MM.1S (cell line): ENCODE measurements around the gene NDUFA11.
"Not testable (repeated sequence)": the region's sequence is repeated elsewhere in the genome, so short reads cannot be mapped to it uniquely, and the experiment has no call there.

Experiments used
- DNase-seq: peaks from one replicate; pipeline ENCODE4 v3.0.0-alpha.2; 2015
- H2AFZ ChIP-seq: fragments of 300-600 bp; sonication (generic); 2 replicates; pipeline ENCODE4 v1.6.0; 2016; ENCODE audit warnings: antibody characterized with exemption, low read length
- H3F3A ChIP-seq: fragments of 300-600 bp; sonication (generic); 2 replicates; pipeline ENCODE4 v1.6.1; 2016; ENCODE audit warnings: mild to moderate bottlenecking, antibody characterized with exemption, low read length, moderate library complexity, mixed read lengths; ENCODE audit not compliant: insufficient read depth
- H3K27ac ChIP-seq: fragments of 300-600 bp; sonication (generic); 2 replicates; pipeline ENCODE4 v1.5.1; 2016; ENCODE audit warnings: mild to moderate bottlenecking, low read length
- H3K27me3 ChIP-seq: fragments of 300-600 bp; sonication (generic); replicated peaks from 2 replicates; pipeline ENCODE4 v1.6.0; 2016; ENCODE audit warnings: low read length; ENCODE audit not compliant: insufficient read depth
- H3K36me3 ChIP-seq: fragments of 300-600 bp; sonication (generic); replicated peaks from 2 replicates; pipeline ENCODE4 v1.6.1; 2016; ENCODE audit warnings: mild to moderate bottlenecking, low read length, mixed read lengths; ENCODE audit not compliant: insufficient read depth
- H3K4me1 ChIP-seq: fragments of 300-600 bp; sonication (generic); 2 replicates; pipeline ENCODE4 v1.6.1; 2016; ENCODE audit warnings: low read length, mixed read lengths
- H3K4me2 ChIP-seq: fragments of 300-600 bp; sonication (generic); 2 replicates; pipeline ENCODE4 v1.6.0; 2016; ENCODE audit warnings: low read depth, low read length
- H3K4me3 ChIP-seq: fragments of 300-600 bp; sonication (generic); 2 replicates; pipeline ENCODE4 v1.5.1; 2016; ENCODE audit warnings: low read length, mixed read lengths
- H3K79me2 ChIP-seq: fragments of 300-600 bp; sonication (generic); 2 replicates; pipeline ENCODE4 v1.6.1; 2016; ENCODE audit warnings: mixed run types, low read length, mixed read lengths
- H3K9ac ChIP-seq: fragments of 300-600 bp; sonication (generic); 2 replicates; pipeline ENCODE4 v1.6.1; 2016; ENCODE audit warnings: low read length, mixed read lengths
- H3K9me2 ChIP-seq: fragments of 300-600 bp; sonication (generic); replicated peaks from 2 replicates; pipeline ENCODE4 v1.6.1; 2016; ENCODE audit warnings: mild to moderate bottlenecking, low read length, mixed read lengths; ENCODE audit not compliant: insufficient read depth
- H3K9me3 ChIP-seq: fragments of 300-600 bp; sonication (generic); replicated peaks from 2 replicates; pipeline ENCODE4 v1.6.1; 2016; ENCODE audit warnings: mild to moderate bottlenecking, low read length, mixed read lengths; ENCODE audit not compliant: insufficient read depth
- H4K20me1 ChIP-seq: fragments of 300-600 bp; sonication (generic); 2 replicates; pipeline ENCODE4 v1.6.1; 2016; ENCODE audit warnings: mild to moderate bottlenecking, low read length, moderate library complexity, mixed read lengths; ENCODE audit not compliant: insufficient read depth
- CTCF ChIP-seq: fragments of 300-600 bp; sonication (generic); IDR thresholded peaks from 2 replicates; pipeline ENCODE4 v1.5.1; 2016; ENCODE audit warnings: antibody characterized with exemption, low read length, mixed read lengths
- EZH2 ChIP-seq: fragments of 300-600 bp; sonication (generic); optimal IDR thresholded peaks from 2 replicates; pipeline ENCODE3; 2017; ENCODE audit warnings: low read depth, mild to moderate bottlenecking, antibody characterized with exemption, low read length, mixed read lengths
- EZH2phosphoT487 ChIP-seq: fragments of 300-600 bp; sonication (generic); IDR thresholded peaks from 2 replicates; pipeline ENCODE4 v1.6.1; 2018; ENCODE audit warnings: antibody characterized with exemption, low read length

The NDUFA11 gene

GRCh38 chr19:5880196-5880595, 23.4 kb downstream of the NDUFA11 start:
- no peak overlapping the region for H3K9ac ChIP-seq

DNA sequence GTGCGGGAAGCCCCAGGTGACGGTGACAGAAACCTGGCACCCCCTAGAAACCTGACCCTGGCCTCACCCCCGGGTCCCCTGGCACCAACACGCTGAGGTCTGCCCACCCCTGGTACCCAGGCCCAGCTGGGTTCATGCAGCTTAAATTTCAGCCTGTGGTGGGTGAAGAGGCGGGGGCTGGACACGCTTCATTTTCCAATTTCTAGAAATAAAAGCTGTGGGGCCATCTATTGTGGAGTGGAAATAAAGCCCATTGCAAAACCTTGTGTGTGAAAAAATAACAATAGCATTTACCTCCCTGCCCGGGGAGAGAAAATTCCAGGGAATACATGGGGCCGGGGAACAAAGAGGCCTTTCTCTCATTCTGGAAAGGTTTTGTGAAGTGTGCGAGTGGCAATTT, 25.7 kb downstream of the NDUFA11 start:
- Histone ChIP-seq H3K9me2 (no peaks in the 10 kb centered on the region), H3K9ac (no peak overlapping the region), H3K27ac (no peak overlapping the region)

More at GRCh38 chr19:5880196-5880595, 23.4 kb downstream of the NDUFA11 start:
- Histone ChIP-seq H2AFZ (no peak overlapping the region), H3K4me1 (no peaks in the 10 kb centered on the region), H3K4me3 (no peak overlapping the region), H4K20me1 (no peaks in the 10 kb centered on the region), H3K27ac (no peak overlapping the region), H3K9me2 (no peaks in the 10 kb centered on the region), H3K36me3 (no peaks in the 10 kb centered on the region), H3K9me3 (no peaks in the 10 kb centered on the region), H3K79me2 (no peaks in the 10 kb centered on the region), H3K27me3 (peaks cover 83% of the 10 kb centered on the region), H3K4me2 (no peak overlapping the region), H3F3A (no peaks in the 10 kb centered on the region)
- TF ChIP-seq EZH2phosphoT487 (no peak), EZH2 (no peak), CTCF (no peak)
- no peak for DNase-seq

GRCh38 chr19:5877427-5877826, 26.2 kb downstream of the NDUFA11 start:
- DNase-seq: no peak
- Histone ChIP-seq H3K9me3 (no peaks in the 10 kb centered on the region), H2AFZ (no peak overlapping the region), H3F3A (no peaks in the 10 kb centered on the region), H4K20me1 (no peaks in the 10 kb centered on the region), H3K9me2 (no peaks in the 10 kb centered on the region), H3K36me3 (no peaks in the 10 kb centered on the region), H3K4me2 (no peak overlapping the region), H3K27me3 (peaks cover 77% of the 10 kb centered on the region), H3K27ac (no peak overlapping the region), H3K4me1 (no peaks in the 10 kb centered on the region), H3K9ac (no peak overlapping the region), H3K79me2 (no peaks in the 10 kb centered on the region), H3K4me3 (no peak overlapping the region)
- no peak for TF ChIP-seq CTCF
- TF ChIP-seq EZH2: no peak
- no peak for TF ChIP-seq EZH2phosphoT487

More for the DNA sequence above, 25.7 kb downstream of the NDUFA11 start:
- no peak overlapping the region for H3K4me2 ChIP-seq
- H2AFZ ChIP-seq: no peak overlapping the region
- no peaks in the 10 kb centered on the region for H3K9me3 ChIP-seq
- H4K20me1 ChIP-seq: no peaks in the 10 kb centered on the region
- no peaks in the 10 kb centered on the region for H3K4me1 ChIP-seq
- H3K4me3 ChIP-seq: no peak overlapping the region
- no peaks in the 10 kb centered on the region for H3K79me2 ChIP-seq
- no peak for TF ChIP-seq CTCF
- no peak for DNase-seq
- no peaks in the 10 kb centered on the region for H3F3A ChIP-seq
- peaks cover 77% of the 10 kb centered on the region for H3K27me3 ChIP-seq
- H3K36me3 ChIP-seq: no peaks in the 10 kb centered on the region

- not testable (repeated sequence) for H3K79me2 ChIP-seq, H3F3A ChIP-seq, H3K9me3 ChIP-seq, H3K27ac ChIP-seq, H3K4me2 ChIP-seq, H3K9ac ChIP-seq, H3K4me1 ChIP-seq, H4K20me1 ChIP-seq, H3K4me3 ChIP-seq, H3K36me3 ChIP-seq, DNase-seq, H3K9me2 ChIP-seq, H2AFZ ChIP-seq
- peaks cover 69% of the 10 kb centered on the region for H3K27me3 ChIP-seq
Observed at GRCh38 chr19:5874496-5874895, 29.1 kb downstream of the NDUFA11 start.
